Activated CD4-positive, alpha-beta T cell treated with anti-CD3 and anti-CD28 coated beads, Interleukin-2, Interleukin-4, amounts not matched to agents 100 ng/mL and 50 ng/mL, durations not matched to agents 16 hours and 8 hours (primary cell): ENCODE measurements around the gene PML.

Source experiments
- DNase-seq: peaks from one replicate; pipeline ENCODE4 v3.0.0-alpha.2; 2020; ENCODE audit warnings: low spot score

The PML gene

GRCh38 chr15:74007820-74008371 is 13.4 kb downstream of the PML start:
- DNase-seq = peak; percentile 74

GRCh38 chr15:74008901-74009300 is 14.4 kb downstream of the PML start:
- no peak for DNase-seq

- no peak for DNase-seq
Observed at GRCh38 chr15:74010929-74011540, 16.5 kb downstream of the PML start.

- DNase-seq = no peak
Observed at GRCh38 chr15:74011610-74012009, 17.1 kb downstream of the PML start.

- DNase-seq = no peak
Observed at GRCh38 chr15:74013374-74013894, 18.9 kb downstream of the PML start.

- no peak for DNase-seq
Observed at GRCh38 chr15:74019734-74020133, 25.2 kb downstream of the PML start.

- no peak for DNase-seq
Observed at GRCh38 chr15:74022706-74023470, 28.4 kb downstream of the PML start.

- DNase-seq = no peak
Observed at GRCh38 chr15:74024687-74025086, 30.2 kb downstream of the PML start.

- DNase-seq = no peak
Observed at GRCh38 chr15:74025436-74025835, 30.9 kb downstream of the PML start.

- no peak for DNase-seq
Observed at GRCh38 chr15:74027688-74028087, 33.2 kb downstream of the PML start.

GRCh38 chr15:74028646-74029045 is 34.1 kb downstream of the PML start:
- no peak for DNase-seq

- DNase-seq = no peak
Observed at GRCh38 chr15:74032046-74032445, 37.5 kb downstream of the PML start.

GRCh38 chr15:74032606-74033561 is 38.4 kb downstream of the PML start:
- no peak for DNase-seq

GRCh38 chr15:74034206-74034755 is 39.8 kb downstream of the PML start:
- no peak for DNase-seq

GRCh38 chr15:74035121-74036017 is 40.9 kb downstream of the PML start:
- no peak for DNase-seq

- DNase-seq = no peak
Observed at GRCh38 chr15:74036271-74037170, 42.0 kb downstream of the PML start.

GRCh38 chr15:74037171-74038117 is 42.9 kb downstream of the PML start:
- no peak for DNase-seq
